Measurements from ENCODE around the gene SMYD3.

- no peak for TF ChIP-seq CTCF (IDR thresholded peaks at IDR 0.05)
- TF ChIP-seq POLR2A (IDR thresholded peaks at IDR 0.05), result no peak
Measured at GRCh38 chr1:246302251-246302625, 204.8 kb downstream of the SMYD3 start.

Data from heart left ventricle (tissue), 13 donors.